Left renal pelvis (tissue), 4 donors: ENCODE data around the gene RGMA. TPM values are rescaled to one million over a fixed set of nuclear protein-coding genes. Genes with fewer than 3 reads are reported as not detected.

Experiments
- DNase-seq, 4 donors: peaks; one replicate each; pipeline ENCODE4 v3.0.0-alpha.2; 2013; ENCODE audit warnings: low read depth in 4 of 4, low spot score in 3 of 4
- polyA plus RNA-seq, 4 donors: library from polyadenylated mRNA; unstranded; fragments of 120-200 nt; gene quantifications; one replicate each; pipeline ENCODE4 v1.2.1, GENCODE V29; 2013; ENCODE audit not compliant: insufficient read length in 4 of 4

Gene RGMA
- polyA plus RNA-seq, 4 donors, result 7.2 to 37.5 (median 11.4) TPM

DNA sequence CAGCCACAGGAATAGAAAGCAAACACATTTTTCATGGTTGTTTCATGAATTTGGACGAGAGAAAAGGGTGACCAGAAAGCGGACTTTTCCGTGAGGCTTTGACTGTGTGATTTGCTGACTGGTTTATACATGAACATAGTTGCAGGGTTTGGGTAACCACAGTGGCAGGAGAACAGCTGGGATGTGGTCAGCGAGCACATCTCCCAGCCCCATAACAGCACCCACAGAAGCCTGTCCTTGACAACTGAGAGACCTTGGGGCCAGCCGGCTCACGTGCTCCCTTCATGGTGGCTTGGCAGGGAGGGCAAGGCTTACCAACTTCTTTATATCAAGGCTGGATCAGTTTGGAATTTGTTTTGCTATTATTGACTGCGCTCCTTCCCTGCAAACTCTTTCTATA, 13.2 kb upstream of the RGMA start:
- no peak for DNase-seq

DNA sequence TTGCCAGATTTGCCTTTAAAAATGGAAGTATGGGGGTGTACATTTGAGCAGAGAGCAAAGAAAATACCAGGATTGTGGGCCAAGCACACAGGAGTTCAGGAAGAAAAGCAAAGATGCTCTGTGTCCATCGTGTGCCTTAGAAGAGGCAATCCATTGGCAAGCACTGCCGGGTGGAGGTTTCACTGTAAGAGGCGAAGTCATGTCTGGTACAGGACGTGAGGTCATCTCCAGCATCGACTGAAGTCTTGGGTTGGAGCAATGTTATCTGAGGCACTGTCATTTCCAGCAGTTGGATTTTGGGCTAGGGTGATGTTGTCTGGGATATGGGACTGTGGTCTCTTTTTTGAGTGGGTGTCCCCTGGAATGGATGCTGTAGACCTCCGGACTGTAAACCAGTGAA, 4.8 kb upstream of the RGMA start:
- no peak for DNase-seq

DNA sequence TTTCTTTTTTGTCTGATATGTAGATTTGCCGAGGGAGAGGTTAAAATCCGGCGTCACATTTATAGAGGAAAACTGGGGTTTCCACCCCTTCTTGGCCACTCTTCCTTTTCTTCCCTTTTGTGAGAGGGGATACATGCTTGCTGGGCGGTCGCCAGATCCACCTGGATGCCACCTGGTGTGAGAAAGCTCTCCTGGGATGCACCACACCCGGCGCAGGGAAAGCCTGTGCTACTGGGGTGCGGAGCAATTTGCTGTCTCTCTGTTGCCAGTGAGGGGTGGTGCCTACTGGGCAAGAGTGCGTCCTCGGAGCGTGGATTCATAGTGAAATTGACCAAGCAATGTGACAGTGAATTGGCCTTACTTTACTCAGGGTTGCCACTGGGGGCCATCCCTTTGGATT, 2.5 kb upstream of the RGMA start:
- no peak for DNase-seq

DNA sequence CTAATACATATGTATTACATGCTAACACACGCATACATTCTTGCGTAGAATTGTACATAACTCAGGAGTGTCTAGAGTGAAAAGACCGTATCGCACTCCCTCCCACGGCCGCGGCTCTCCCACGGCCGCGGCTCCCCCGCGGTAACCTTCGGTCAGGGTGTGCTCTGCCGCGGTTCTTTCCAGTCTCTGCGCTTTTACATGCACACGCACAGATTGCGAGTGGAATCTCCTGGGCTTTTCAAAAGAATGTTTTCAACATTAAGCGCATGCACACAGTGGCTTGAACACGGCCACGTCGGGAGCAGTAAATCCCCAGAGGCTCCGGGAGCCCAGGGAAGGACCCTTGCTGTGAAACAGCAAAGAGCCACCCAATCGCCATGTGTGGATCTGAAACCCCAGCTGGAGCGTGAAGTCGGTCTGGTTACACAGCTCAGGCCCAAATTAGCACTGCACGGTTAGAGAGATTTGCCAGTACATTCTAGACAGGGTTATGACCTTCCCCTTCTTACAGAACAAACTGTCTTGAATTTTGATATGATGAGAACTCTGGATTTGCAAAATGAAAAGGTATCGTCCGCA, 805 bp upstream of the RGMA start:
- no peak for DNase-seq

DNA sequence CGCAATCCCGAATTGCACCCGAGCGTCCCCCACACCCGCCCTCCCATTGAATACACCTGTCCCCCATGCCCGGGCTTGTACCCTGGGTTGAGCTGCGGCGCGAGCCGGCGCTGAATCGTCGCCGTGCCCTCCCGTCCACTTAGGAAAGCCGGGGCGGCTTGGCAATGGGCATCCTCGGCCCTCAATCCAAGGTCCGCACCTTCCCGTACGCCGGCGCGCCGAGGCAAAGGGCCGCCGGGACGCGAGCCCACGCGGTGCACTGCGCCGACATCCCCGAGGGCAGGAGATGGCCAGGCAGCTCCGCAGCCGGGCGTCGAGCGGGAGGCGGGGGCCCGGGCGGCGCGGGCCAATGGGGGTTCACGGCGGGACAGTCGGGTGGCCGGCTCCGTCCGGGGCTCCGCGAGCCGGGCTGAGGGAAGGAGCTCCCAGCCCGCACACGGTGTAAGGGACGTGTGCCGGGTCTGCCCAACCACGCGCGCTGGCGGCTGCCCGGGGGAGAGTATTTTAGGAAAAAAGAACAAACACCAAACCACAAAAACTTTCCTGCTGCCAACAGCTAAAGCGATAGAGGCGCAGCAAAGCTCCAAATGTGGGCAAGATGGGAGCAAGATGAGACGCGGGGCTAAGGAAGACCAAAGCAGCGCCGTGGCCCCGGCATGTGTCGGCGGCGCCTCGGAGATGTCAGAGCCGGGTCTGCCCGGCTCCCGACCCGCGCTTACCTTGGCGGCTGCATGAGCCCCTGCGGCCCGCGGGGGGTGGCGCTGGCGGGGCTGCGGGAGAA, 621 bp downstream of the RGMA start:
- DNase-seq, result no peak

DNA sequence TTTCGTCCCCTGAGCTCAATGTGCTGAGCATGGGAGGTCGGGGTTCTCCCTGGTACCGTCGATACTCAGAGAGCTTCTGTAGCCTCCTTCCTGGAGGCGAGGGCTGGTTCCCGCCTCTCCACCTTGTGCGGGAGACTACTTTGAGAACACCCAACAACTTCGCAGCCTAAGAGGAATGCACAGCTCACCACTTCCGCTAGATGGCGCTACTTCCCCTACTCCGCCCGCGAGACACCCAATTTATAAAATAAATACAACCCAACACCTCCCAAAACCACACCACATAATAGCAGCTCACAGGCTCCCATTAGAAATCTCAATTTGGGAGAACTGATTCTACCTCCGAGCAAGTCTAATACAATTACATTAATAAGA, 1.2 kb downstream of the RGMA start:
- DNase-seq, result peak in 1 of 4 donors; percentile 74

DNA sequence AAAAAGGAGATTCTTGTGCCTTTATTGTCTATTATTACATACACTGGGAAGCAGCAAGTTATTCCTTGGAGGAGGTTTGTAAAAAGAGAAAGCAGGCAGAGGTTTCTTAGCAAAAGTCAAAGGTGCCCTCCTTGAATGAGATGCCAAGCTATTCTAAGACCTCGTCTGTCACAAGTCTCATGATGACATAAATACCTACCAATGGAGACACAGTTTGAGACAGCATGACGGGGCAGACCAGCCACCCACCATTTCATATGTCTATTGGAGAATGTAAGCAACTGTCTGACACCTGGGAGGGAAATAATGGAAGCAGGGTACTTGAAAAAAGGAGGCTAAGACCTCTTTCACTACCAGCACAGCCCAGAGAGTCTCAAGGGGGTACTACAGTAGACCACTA, 2.2 kb downstream of the RGMA start:
- no peak for DNase-seq

DNA sequence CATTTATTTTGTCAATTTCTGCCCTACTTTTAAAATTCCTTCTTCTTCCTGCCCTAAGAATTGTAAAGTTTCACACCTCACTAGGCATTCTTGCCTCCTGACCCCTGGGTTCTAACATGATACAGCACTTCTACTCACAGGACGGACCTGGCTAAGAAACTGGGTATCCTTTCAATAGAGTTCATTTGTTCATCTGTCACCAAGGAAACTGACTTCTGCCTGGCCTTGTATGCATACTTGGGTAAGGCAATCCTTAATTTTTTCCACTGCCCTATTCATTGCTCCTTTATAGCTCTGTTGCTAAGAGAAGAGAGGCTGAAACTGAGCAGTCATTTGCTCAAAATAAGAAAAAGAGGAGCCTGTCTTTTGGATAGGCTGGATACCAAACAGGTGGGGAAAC, 3.3 kb downstream of the RGMA start:
- no peak for DNase-seq

DNA sequence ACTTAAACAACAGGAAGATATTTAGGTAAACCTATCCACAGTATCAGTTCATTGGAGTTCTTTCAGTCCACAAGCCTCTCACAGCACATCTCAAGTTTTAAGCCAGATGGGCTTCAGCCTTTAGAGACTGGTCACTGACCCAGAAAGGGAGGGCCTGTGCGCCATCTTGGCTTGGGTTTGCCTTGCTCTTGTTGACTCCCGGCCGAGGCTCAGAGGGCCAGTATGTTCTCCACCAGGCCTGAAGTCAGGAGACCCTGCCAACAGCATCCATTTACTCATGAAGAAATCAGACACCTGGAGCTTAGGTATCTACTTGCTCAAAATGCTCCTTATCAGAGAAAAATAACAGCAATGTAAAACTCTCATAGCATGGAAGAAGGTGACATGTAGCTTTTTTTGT, 6.2 kb downstream of the RGMA start:
- no peak for DNase-seq

DNA sequence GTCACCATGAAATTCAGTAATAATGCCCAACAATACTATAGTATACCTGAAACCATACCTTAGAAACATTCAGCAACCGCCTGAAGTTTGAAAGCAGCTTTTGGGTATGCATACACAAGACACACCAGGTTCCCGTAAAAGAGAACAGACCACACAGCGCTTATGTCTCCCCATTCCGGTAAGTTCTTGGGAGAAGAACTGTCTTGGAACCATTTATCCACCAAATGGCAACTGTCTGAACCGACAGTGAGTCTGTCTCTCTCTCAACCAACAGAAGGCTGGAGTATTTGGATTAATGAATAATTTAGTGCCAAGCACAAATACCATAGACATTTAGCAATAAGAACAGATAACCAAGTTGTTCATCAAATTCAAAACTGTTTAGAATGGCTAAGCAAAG, 7.6 kb downstream of the RGMA start:
- no peak for DNase-seq

DNA sequence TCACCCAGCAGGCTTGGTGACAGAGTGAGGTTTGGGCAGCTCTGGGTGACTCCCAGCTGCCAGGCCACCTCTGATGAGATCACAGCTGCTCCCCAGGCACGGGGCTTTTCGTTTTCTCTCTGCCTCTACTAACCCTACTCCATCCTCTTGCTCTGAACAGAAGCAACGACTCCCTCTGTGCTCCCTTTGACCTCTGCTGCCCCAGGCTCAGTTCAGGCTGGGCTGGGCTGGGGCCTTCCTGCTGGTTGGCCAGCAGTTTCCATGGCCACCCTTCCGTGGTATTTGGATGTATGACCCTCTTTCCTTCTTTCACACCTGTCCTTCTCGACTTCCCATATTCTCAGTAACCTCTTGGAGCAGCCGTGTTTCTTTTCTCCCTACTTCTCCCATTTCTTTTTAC, 8.6 kb downstream of the RGMA start:
- DNase-seq, result no peak

DNA sequence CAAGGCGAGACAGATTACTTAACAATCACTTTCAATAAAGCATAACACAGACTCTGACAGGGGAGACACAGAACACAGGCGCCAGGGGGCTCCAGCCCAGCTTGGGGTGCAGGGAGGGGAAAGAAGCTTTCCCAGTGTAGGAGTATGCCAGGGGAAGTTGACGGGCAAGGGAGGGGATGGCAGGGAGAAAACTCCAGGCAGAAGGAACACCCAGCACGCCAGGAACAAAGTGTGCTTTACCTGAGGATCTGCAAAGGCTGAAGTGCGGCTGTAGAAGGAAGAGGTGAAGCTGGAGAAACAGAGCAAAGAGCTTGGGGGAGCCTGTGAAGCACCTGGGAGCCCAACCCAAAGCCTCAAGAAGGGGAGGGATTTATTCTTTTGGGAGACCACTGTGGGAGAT, 12.1 kb downstream of the RGMA start:
- DNase-seq, result no peak

DNA sequence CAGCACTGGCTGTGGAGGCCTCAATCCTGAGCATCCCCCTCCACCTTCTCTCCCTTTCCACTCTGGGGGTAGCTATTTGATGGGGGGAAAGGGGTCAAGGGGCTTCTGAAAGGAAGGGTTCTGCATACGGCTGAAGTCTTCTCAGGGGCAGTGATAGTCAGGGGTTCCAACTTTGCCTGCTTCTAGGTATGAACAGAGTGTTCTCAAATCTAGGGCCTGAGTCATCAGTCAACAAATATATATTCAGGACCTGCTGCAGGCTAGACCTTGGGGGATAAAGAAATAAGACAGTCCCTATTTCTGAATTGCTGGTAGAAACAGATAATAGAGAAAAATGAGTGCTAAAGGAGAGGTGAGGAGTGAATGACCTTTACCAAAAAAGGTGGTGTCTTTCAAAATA, 12.8 kb downstream of the RGMA start:
- DNase-seq, result no peak

DNA sequence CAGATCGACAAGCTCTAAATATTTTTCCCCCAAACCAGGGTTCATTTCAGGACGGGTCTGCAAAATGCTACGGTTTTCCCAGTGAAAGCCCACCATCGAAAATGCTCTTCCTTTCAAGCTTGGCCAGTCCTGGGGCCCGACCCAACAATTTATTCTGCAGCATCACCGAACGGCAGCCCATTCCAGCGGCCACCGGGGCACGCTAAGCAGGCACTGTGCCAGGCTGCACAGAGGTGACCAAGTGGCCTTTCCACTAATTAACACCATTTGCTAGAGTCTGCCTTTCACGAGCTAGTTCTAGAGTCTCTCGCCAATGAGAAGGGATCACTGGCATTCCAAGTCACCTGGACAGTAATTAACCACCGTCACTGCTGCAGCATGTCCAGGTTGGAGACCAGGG, 14.4 kb downstream of the RGMA start:
- no peak for DNase-seq

DNA sequence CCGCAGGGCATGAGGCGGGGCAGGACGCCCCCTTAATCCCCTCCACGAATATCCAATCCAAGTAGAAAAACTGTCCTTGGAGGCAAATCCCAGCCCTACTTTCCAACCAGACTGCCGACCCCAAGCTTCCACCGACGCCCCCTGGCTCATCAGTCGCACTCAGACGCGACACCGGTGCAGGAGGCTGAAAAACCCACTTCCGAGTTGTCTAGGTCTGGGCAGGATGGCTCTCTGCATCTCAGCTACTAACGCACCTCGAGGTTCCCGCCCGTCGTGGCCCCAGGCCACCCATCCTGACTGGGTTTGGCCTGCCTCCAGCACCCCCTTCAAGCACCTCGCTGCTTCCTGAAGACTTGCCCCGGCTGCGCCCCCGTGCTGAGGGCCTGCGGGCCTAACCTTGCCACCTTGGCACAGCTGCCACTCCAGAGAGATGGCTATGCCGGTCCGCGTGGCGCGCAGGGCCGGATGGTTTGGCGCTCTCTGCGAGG, 15.5 kb downstream of the RGMA start:
- DNase-seq, result no peak

DNA sequence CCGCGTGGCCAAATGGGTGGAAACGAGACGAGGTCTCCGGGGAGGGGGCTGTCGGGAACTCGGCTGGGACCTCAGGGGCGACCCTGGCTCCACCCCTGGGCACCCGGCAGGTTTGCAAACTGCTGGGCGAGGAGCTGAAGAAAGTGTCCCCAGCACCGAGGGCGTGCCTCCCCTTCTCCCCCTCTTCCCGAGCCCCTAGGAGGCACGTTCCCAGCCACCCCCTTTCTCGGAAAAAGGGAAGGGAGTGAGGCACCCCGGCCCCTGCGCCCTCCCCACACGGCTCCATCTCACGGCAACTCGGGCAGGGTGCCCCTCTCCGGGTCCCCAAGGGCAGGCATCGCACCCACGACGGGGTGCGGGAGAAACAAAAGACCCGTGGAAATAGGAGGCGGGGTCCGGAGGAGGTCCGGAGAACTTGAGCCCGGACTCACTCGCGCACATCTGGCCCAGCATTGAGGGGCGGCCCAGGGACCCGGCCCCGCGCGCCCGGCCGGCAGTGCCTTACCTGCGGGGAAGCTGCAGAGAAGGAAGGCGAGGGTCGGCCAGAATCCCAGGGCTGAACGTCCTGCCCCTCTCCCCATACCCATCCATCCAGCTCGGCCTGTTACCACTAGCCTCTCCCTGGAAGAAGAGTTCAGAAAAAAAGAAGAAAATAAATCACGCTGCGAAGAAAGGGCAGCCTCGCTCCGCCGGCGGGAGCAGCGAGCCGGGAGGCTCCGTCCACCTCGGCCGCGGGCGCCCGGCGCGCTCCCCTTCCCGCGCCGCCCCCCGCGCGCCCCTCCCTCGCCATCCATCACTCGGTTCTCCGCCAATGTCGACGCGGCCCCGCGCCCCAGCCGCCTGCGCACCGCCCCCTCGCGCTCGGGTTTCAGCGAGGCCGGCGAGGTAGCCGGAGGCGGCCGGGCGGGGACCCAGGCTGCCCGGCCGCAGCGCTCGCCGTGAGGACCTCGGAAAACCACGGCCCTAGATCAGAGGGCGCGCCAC, 16.3 kb downstream of the RGMA start:
- peak in 3 of 4 donors; percentile 71 to 78 (median 75) for DNase-seq

DNA sequence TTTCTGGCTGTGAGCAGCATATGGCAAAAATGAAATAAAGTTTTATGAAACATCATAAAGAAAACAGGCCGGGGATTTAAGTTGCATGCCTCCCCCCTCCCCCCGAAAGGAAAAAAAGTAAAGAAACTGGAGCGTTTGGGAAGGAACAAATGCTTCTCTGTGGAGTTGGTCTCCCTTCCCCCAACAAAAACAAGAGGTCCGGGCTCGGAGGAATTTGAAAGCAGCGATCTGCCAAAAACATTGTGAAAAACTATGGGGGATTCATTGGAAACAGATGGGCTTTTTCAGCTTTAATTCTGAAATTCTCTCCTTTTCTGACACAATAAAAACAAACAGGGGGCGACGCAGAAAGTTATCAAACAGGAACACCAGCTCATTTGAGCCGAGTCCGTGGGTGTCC, 17.0 kb downstream of the RGMA start:
- no peak for DNase-seq

DNA sequence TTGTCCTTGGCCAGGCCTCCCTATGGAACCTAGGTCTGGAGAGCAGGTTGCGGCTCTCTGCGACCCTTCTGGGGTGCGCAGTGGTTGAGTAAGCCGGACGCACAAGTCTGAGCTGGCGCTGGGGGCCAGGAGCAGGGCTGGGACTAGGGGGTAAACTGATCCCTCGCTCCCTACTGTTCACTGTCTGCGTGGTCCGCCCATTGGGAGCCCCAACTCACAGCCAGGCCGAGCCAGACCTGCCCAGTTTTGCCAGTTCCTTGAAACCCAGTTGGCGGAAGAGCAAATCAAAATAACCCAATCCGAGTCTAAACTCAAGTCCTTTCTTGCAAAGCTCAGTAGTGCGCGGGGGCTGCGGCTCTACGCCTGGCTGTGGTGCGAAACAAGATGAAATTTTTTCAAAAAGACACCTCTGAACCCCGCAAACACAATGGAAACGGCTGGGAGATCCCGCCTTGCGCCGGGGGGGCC, 17.5 kb downstream of the RGMA start:
- no peak for DNase-seq

DNA sequence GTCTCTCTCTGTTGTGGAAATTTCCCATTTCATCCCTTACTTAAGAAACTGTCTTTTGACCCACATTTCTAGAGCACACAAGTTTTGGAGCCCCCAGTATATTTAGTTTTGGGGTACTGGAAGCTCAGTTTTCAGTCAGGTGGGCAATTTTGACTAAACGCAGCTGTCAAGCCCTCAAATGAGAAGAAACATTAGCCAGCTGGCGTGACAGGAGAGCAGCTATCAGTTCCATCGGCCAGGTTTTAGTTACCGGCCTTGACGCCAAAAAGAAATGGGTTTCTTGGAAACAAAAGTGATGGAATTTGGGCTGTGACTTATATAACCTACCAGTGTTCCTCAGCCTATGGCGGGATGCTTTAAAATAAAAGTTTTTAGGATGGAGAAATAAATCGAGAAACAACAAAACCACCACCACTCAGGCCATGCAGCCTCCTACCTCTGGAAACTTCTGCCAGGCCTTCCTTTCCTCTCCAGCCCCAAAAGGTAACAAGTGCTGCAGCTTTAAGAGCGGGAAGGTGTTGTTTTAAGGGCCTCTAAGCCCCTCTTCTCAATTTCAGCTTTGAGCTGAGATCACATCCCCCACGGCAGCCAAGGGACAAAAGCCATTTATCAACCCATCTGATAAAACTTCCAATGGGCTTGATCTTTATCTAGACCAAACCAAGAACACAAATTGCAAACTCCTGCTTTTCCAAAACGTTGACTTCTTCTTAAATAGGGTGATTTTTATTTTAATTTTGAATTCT, 18.3 kb downstream of the RGMA start:
- DNase-seq, result no peak

DNA sequence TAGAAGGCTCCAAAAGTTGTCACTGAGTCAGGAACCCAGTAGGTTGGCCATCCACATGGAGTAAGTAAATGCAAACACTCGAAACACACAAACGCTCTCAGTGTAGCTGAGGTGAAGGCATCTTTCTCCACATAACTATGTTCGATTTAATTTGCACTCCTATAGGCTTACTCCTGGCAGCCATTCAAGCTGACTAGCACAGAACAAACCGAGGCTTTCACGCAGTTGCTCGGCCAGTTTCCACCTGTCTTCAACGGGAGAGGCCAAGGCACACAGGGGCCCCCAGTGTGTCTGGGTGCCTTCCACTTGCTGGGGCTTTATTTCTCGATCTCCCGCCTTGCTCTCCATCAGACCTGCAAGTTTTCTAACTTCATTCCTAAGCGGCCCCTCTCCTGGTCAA, 18.9 kb downstream of the RGMA start:
- DNase-seq, result no peak
